H1 (cell line): ENCODE data around the gene ABCC2. TPM values are rescaled to one million over a fixed set of nuclear protein-coding genes. Genes with fewer than 3 reads are reported as not detected.

Source experiments
- CHD7 ChIP-seq: fragments of 300-600 bp; sonication (generic); IDR thresholded peaks from 2 replicates; pipeline ENCODE4 v1.7.1; 2012; ENCODE audit warnings: low read length, moderate library complexity, mild to moderate bottlenecking, inconsistent platforms; ENCODE audit not compliant: insufficient replicate concordance
- EP300 ChIP-seq, 2 experiments: IDR thresholded peaks; 1 replicate in 1 of 2; 2 replicates in 1 of 2; pipeline ENCODE4 v1.6.1; 2011 to 2012; ENCODE audit warnings: low read depth in 2 of 2, low read length in 2 of 2, mild to moderate bottlenecking in 2 of 2, borderline replicate concordance in 1 of 2, inconsistent platforms in 1 of 2, moderate library complexity in 1 of 2
- HDAC2 ChIP-seq, 2 experiments: fragments of 300-600 bp in 1 of 2; sonication (generic) in 1 of 2; IDR thresholded peaks; 2 replicates each; pipeline ENCODE4 v1.6.1; 2011 to 2012; ENCODE audit warnings: low read depth in 2 of 2, low read length in 2 of 2, mild to moderate bottlenecking in 2 of 2, moderate library complexity in 2 of 2, borderline replicate concordance in 1 of 2, inconsistent platforms in 1 of 2
- KDM5A ChIP-seq: fragments of 200-600 bp; IDR thresholded peaks from 2 replicates; pipeline ENCODE4 v1.7.1; 2012; ENCODE audit warnings: mild to moderate bottlenecking, low read length, inconsistent platforms, mixed read lengths
- RNF2 ChIP-seq: fragments of 200-900, 300-1000 bp; sonication (generic); IDR thresholded peaks from 2 replicates; pipeline ENCODE4 v1.7.1; 2016; ENCODE audit warnings: borderline replicate concordance, low read depth, mild to moderate bottlenecking, antibody characterized with exemption, low read length; ENCODE audit not compliant: poor library complexity, severe bottlenecking; ENCODE audit errors: missing control alignments
- SP2 ChIP-seq: IDR thresholded peaks from 2 replicates; pipeline ENCODE4 v1.6.1; 2012; ENCODE audit warnings: mild to moderate bottlenecking, low read length, inconsistent platforms
- TEAD4 ChIP-seq: IDR thresholded peaks from 2 replicates; pipeline ENCODE4 v1.6.1; 2012; ENCODE audit warnings: low read depth, low read length, inconsistent platforms, mixed read lengths
- polyA plus RNA-seq, 7 experiments: library from polyadenylated mRNA; depleted of rRNA in 3 of 7; stranded (reverse) in 5 of 7; unstranded in 2 of 7; fragments of >200 nt in 5 of 7; fragments of 200-250 nt in 2 of 7; gene quantifications; 1 replicate in 5 of 7; 2 replicates in 1 of 7; 4 replicates in 1 of 7; pipeline versions ENCODE4 v1.2.1 to v1.2.3, GENCODE V29; 2011 to 2013; ENCODE audit warnings: missing spikeins in 2 of 7, mixed read lengths in 2 of 7
- total RNA-seq: library from RNA; stranded (reverse); fragmentation: NEBNext Ultra II Directional; extraction: Animal tissue kit (Norgen Biotek cat#: 25700); gene quantifications from 2 replicates; pipeline ENCODE4 v1.2.1, GENCODE V29; 2021
- TF ChIP-seq, protein P1 (sequence below): IDR thresholded peaks from 2 replicates; pipeline ENCODE4 v1.6.1; 2012; ENCODE audit warnings: low read length, inconsistent platforms

The ABCC2 gene
- total and polyA plus RNA-seq, 2 of the 8 experiments (the other 6 are each of a cell fraction or from before 2014, with no cell fraction given): 0.74 to 1.1 TPM

DNA sequence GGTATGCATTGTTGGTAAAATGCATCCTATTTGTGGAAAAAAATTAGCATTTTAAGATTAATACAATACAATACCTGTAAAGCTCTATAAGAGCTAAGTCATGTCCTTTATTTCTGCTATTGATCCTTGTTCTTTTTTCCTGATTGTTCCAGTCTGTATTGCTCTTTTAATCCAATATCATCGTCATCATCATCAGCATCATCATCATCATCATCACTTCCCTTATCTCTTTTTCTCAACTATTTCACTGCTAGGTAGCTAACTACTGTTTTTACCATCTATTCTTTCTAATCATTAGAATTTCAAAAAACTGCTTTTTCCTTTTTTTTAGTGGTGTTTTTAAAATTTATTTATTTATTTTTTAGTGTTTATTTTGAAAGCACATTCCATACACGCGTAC, 71.2 kb downstream of the ABCC2 start (continued):
- TF ChIP-seq CHD7: no peak
- TF ChIP-seq SP2: no peak
- TF ChIP-seq HDAC2 (IDR thresholded peaks at IDR 0.05; ENCODE audit: borderline replicate concordance in 1 of 2, low read depth in 2 of 2, low read length in 2 of 2): no peak
- TF ChIP-seq, protein P1, sequence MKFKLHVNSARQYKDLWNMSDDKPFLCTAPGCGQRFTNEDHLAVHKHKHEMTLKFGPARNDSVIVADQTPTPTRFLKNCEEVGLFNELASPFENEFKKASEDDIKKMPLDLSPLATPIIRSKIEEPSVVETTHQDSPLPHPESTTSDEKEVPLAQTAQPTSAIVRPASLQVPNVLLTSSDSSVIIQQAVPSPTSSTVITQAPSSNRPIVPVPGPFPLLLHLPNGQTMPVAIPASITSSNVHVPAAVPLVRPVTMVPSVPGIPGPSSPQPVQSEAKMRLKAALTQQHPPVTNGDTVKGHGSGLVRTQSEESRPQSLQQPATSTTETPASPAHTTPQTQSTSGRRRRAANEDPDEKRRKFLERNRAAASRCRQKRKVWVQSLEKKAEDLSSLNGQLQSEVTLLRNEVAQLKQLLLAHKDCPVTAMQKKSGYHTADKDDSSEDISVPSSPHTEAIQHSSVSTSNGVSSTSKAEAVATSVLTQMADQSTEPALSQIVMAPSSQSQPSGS: no peak
- TF ChIP-seq TEAD4: no peak
- TF ChIP-seq KDM5A: no peak
- no peak for TF ChIP-seq EP300 (IDR thresholded peaks at IDR 0.05; ENCODE audit: borderline replicate concordance in 1 of 2, low read depth in 2 of 2, low read length in 2 of 2)
- no peak for TF ChIP-seq RNF2
